Measurements from ENCODE around the gene RTF1. TPM values are rescaled to one million over a fixed set of nuclear protein-coding genes. Genes with fewer than 3 reads are reported as not detected.

Gene RTF1
- polyA plus RNA-seq, 1 of the 3 experiments (the other 2 are of a cell fraction): 27.8 TPM

DNA sequence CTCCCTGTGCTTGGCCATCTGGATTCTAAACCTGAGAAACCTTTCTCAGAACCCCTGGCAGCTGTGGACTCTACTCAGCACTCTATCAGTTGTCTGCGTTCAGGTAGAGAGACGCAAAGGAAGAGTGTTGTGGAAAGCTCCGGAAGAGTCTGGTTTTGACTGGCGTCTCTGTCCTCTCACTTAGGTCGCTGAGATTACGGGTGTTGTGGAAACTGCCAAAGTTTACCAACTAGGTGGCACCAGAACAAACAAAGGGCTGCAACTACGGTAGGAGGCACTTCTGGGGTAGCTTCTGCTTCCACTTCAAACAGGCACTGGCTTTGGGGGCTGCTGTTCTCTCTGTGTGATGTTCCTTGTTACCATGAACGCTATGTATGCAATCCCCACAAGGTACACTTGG, 57.5 kb downstream of the RTF1 start (continued):
- no peak for TF ChIP-seq USF1 (IDR thresholded peaks at IDR 0.05; ENCODE audit: borderline replicate concordance, low read depth)
- no peak for TF ChIP-seq RXRA (IDR thresholded peaks at IDR 0.05; ENCODE audit: borderline replicate concordance, low read depth)
- no peak for TF ChIP-seq POLR2AphosphoS5 (IDR thresholded peaks at IDR 0.05; ENCODE audit: low read depth, low read length)
- no peak for TF ChIP-seq NRF1 (IDR thresholded peaks at IDR 0.05; ENCODE audit: low read depth, low read length)

- POLR2A ChIA-PET: no interaction called here
- WGBS (ENCODE audit: low lambda C conversion rate): 93% methylated on average over 2 of the region's 2 CpGs
- H3K4me2 ChIP-seq: no peak overlapping the region
- no peak for DNase-seq
- H4K20me1 ChIP-seq (ENCODE audit: insufficient read depth): no peaks in the 10 kb centered on the region
- no peak overlapping the region for H2AFZ ChIP-seq (ENCODE audit: low read depth)
- CTCF ChIA-PET: interaction anchor here (1.6 kb wide), 1 partner anchor 9 kb away, joined by 11 read pairs; no protein-coding TSS in a partner anchor
- H3F3A ChIP-seq (replicated peaks; ENCODE audit: insufficient read depth): no peaks in the 10 kb centered on the region
- H3K9me2 ChIP-seq: no peaks in the 10 kb centered on the region
- no peak overlapping the region for H3K4me3 ChIP-seq (ENCODE audit: low read depth in 2 of 2, low read length in 1 of 2)
- no peaks in the 10 kb centered on the region for H3K9me3 ChIP-seq
- no peak overlapping the region for H3K27ac ChIP-seq (ENCODE audit: low read depth in 2 of 2, low read length in 1 of 2)
- no peak overlapping the region for H3K9ac ChIP-seq
- H3K79me2 ChIP-seq (ENCODE audit: insufficient read depth): no peaks in the 10 kb centered on the region
- no peaks in the 10 kb centered on the region for H3K27me3 ChIP-seq (ENCODE audit: insufficient read depth)
- H3K36me3 ChIP-seq (replicated peaks in 1 of 2; ENCODE audit: control insufficient read depth in 1 of 2, insufficient read depth in 2 of 2, low read length in 1 of 2): peaks cover 61 to 72% of the 10 kb centered on the region in 2 experiments
- TF ChIP-seq RCOR1 (IDR thresholded peaks at IDR 0.05; ENCODE audit: low read length) (no peak), RAD21 (IDR thresholded peaks at IDR 0.05; ENCODE audit: low read length) (no peak), USF1 (IDR thresholded peaks at IDR 0.05; ENCODE audit: borderline replicate concordance, low read depth) (no peak), YY1 (IDR thresholded peaks at IDR 0.05; ENCODE audit: low read depth) (no peak), IRF3 (IDR thresholded peaks at IDR 0.05; ENCODE audit: low read depth, low read length) (no peak), TCF12 (IDR thresholded peaks at IDR 0.05) (no peak), TEAD4 (IDR thresholded peaks at IDR 0.05; ENCODE audit: borderline replicate concordance, insufficient read depth) (no peak), RFX5 (IDR thresholded peaks at IDR 0.05; ENCODE audit: low read length) (no peak)
- H3K4me1 ChIP-seq (ENCODE audit: control insufficient read depth in 1 of 2, insufficient read depth in 2 of 2, low read depth in 1 of 2, low read length in 1 of 2): no peaks in the 10 kb centered on the region
Observed at GRCh38 chr15:41474941-41475340, 58.0 kb downstream of the RTF1 start.

DNA sequence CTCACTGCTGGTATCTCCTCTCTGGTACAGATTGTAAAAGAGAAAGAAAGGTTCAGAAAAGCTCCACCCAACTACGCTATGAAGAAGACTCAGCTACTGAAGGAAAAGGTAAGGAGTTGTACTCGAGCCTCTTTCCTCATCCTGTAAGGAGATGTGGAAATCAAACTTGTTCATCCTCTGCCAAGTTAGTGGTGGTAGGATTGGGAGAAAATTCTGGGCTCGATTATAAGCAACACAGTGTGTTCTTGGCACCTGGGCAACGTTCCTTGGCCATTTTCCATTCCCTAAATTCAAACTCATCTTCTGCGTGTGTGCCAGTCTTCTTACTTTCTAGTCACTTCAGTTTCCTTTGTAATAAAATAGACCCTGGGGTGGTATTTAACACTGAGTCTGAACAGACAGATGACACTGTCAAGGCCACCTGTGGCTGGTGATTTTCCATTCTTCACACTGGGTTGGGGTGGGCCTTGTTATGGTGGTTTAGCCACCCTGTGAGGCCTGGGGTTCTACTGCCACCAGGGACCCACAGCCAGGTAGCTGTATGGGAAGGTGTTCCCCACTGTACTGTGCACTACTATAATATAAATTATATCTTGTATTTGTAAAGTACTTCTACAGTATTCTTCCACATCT, 59.6 kb downstream of the RTF1 start:
- ChIA-PET CTCF (interaction anchor here (1.6 kb wide), 1 partner anchor 11 kb away, joined by 11 read pairs; no protein-coding TSS in a partner anchor), POLR2A (no interaction called here)
- H3K27me3 ChIP-seq (ENCODE audit: insufficient read depth): no peaks in the 10 kb centered on the region
- H4K20me1 ChIP-seq (ENCODE audit: insufficient read depth): no peaks in the 10 kb centered on the region
- H3K79me2 ChIP-seq (ENCODE audit: insufficient read depth): no peaks in the 10 kb centered on the region
- no peaks in the 10 kb centered on the region for H3K9me3 ChIP-seq
- no peak overlapping the region for H3K4me2 ChIP-seq
- no peaks in the 10 kb centered on the region for H3K4me1 ChIP-seq (ENCODE audit: control insufficient read depth in 1 of 2, insufficient read depth in 2 of 2, low read depth in 1 of 2, low read length in 1 of 2)
- H3K9me2 ChIP-seq: no peaks in the 10 kb centered on the region
- no peak overlapping the region for H2AFZ ChIP-seq (ENCODE audit: low read depth)
- no peak overlapping the region for H3K9ac ChIP-seq
- H3K4me3 ChIP-seq (ENCODE audit: low read depth in 2 of 2, low read length in 1 of 2): no peak overlapping the region
- H3F3A ChIP-seq (replicated peaks; ENCODE audit: insufficient read depth): no peaks in the 10 kb centered on the region
- TF ChIP-seq EP300 (IDR thresholded peaks at IDR 0.05; ENCODE audit: borderline replicate concordance in 1 of 2, low read depth in 1 of 2, low read length in 1 of 2) (no peak), FOSL2 (IDR thresholded peaks at IDR 0.05; ENCODE audit: borderline replicate concordance, low read depth) (no peak), EZH2phosphoT487 (IDR thresholded peaks at IDR 0.05; ENCODE audit: borderline replicate concordance, low read depth) (no peak), GABPA (IDR thresholded peaks at IDR 0.05; ENCODE audit: low read depth) (no peak), RFX5 (IDR thresholded peaks at IDR 0.05; ENCODE audit: low read length) (no peak)
- TF ChIP-seq, protein P1, sequence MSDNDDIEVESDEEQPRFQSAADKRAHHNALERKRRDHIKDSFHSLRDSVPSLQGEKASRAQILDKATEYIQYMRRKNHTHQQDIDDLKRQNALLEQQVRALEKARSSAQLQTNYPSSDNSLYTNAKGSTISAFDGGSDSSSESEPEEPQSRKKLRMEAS (IDR thresholded peaks at IDR 0.05; ENCODE audit: low read depth): no peak
- peak overlapping the region in 1 of 2 experiments; percentile 16; a peak in 1 of 4 replicates for H3K27ac ChIP-seq (ENCODE audit: low read depth in 2 of 2, low read length in 1 of 2)
- WGBS (ENCODE audit: low lambda C conversion rate): 86% methylated on average over 5 of the region's 5 CpGs
- H3K36me3 ChIP-seq (replicated peaks in 1 of 2; ENCODE audit: control insufficient read depth in 1 of 2, insufficient read depth in 2 of 2, low read length in 1 of 2): peaks cover 65 to 71% of the 10 kb centered on the region in 2 experiments
- DNase-seq: no peak
